Mesendoderm (in vitro differentiated cells): ENCODE measurements around the gene PSMB10.

Experiments used
- DNase-seq: peaks from one replicate; pipeline ENCODE4 v3.0.0; 2013
- H2AK5ac ChIP-seq: 2 replicates; pipeline ENCODE4 v1.6.1; 2013; ENCODE audit warnings: low read length, inconsistent platforms
- H2BK120ac ChIP-seq: 2 replicates; pipeline ENCODE4 v1.6.1; 2013; ENCODE audit warnings: low read depth, mild to moderate bottlenecking, low read length, moderate library complexity, mixed read lengths
- H2BK15ac ChIP-seq: replicated peaks from 2 replicates; pipeline ENCODE4 v1.6.1; 2013; ENCODE audit warnings: low read depth, mild to moderate bottlenecking, moderate library complexity
- H2BK5ac ChIP-seq: 2 replicates; pipeline ENCODE4 v1.6.1; 2013; ENCODE audit warnings: low read length, inconsistent platforms
- H3K18ac ChIP-seq: 2 replicates; pipeline ENCODE4 v1.6.1; 2013; ENCODE audit warnings: mild to moderate bottlenecking, low read length, mixed read lengths
- H3K23ac ChIP-seq: one replicate; pipeline ENCODE4 v1.6.1; 2013; ENCODE audit warnings: low read length
- H3K27ac ChIP-seq: 2 replicates; pipeline ENCODE4 v1.5.1; 2013; ENCODE audit warnings: low read depth, mild to moderate bottlenecking, inconsistent platforms, low read length, moderate library complexity
- H3K27me3 ChIP-seq: 2 replicates; pipeline ENCODE4 v1.6.1; 2013; ENCODE audit warnings: low read length, control low read depth, mild to moderate bottlenecking, inconsistent platforms; ENCODE audit not compliant: insufficient read depth, poor library complexity
- H3K36me3 ChIP-seq: 2 replicates; pipeline ENCODE4 v1.6.1; 2013; ENCODE audit warnings: low read length, inconsistent platforms; ENCODE audit not compliant: control insufficient read depth, insufficient read depth
- H3K4ac ChIP-seq: one replicate; pipeline ENCODE4 v1.6.1; 2013; ENCODE audit warnings: low read depth, mild to moderate bottlenecking, low read length, moderate library complexity
- H3K4me1 ChIP-seq: 2 replicates; pipeline ENCODE4 v1.6.1; 2013; ENCODE audit warnings: low read depth, low read length, inconsistent platforms; ENCODE audit not compliant: control insufficient read depth
- H3K4me2 ChIP-seq: 2 replicates; pipeline ENCODE4 v1.6.1; 2013; ENCODE audit warnings: low read length
- H3K4me3 ChIP-seq: 2 replicates; pipeline ENCODE4 v1.5.1; 2013; ENCODE audit warnings: mild to moderate bottlenecking, low read length
- H3K56ac ChIP-seq: one replicate; pipeline ENCODE4 v1.6.1; 2013; ENCODE audit warnings: low read length
- H3K79me1 ChIP-seq: 2 replicates; pipeline ENCODE4 v1.6.1; 2013; ENCODE audit warnings: low read length, inconsistent platforms
- H3K79me2 ChIP-seq: 2 replicates; pipeline ENCODE4 v1.6.1; 2013; ENCODE audit warnings: mild to moderate bottlenecking, low read length; ENCODE audit not compliant: control insufficient read depth, insufficient read depth
- H3K9ac ChIP-seq: 2 replicates; pipeline ENCODE4 v1.6.1; 2013; ENCODE audit warnings: low read length, inconsistent platforms
- H4K5ac ChIP-seq: one replicate; pipeline ENCODE4 v1.6.1; 2013; ENCODE audit warnings: low read length
- H4K8ac ChIP-seq: one replicate; pipeline ENCODE4 v1.6.1; 2013; ENCODE audit warnings: low read depth, mild to moderate bottlenecking, control low read depth, low read length, moderate library complexity
- whole genome bisulfite sequencing: extraction: QIAGEN DNeasy Blood & Tissue Kit; methylation state at CpG from one replicate; pipeline ENCODE4 v1.1.7; 2013; ENCODE audit warnings: low lambda C conversion rate, missing lambda C conversion rate; ENCODE audit not compliant: insufficient coverage; ENCODE audit errors: extremely low coverage; 5-methylcytosine and 5-hydroxymethylcytosine counted together

PSMB10 gene

DNA sequence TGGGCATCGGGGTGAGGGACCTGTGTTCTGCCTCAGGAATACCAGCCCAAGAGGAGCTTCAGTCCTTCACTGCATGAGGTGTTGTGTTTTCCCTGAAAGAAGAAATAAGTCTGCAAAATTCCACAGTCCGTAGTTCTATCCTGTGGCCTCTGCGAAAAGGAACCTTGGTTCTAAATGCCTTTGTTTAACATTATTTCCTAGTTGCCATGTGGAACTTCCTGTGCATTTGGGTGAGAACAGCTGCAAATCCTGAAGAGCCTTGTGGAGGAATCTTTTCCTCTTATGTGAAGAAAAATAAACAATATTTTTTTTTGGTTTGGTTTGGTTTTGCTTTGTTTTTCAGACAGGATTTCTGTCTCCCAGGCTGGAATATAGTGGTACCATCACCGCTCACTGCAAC is 33.8 kb downstream of the PSMB10 start:
- Histone ChIP-seq H2BK15ac (no peak overlapping the region), H3K4me3 (no peak overlapping the region), H3K27me3 (no peaks in the 10 kb centered on the region), H3K4me2 (no peak overlapping the region), H3K4me1 (no peaks in the 10 kb centered on the region), H3K79me1 (peaks cover 4% of the 10 kb centered on the region), H3K56ac (no peak overlapping the region), H3K9ac (no peak overlapping the region), H3K79me2 (peaks cover 4% of the 10 kb centered on the region), H4K8ac (no peak overlapping the region), H2AK5ac (no peak overlapping the region), H4K5ac (no peak overlapping the region), H2BK120ac (no peak overlapping the region), H2BK5ac (no peak overlapping the region), H3K4ac (no peak overlapping the region), H3K36me3 (no peaks in the 10 kb centered on the region), H3K18ac (no peak overlapping the region), H3K23ac (no peak overlapping the region), H3K27ac (no peak overlapping the region)
- no CpG with 5 or more reads among the region's 4 CpGs for WGBS
- DNase-seq: no peak

DNA sequence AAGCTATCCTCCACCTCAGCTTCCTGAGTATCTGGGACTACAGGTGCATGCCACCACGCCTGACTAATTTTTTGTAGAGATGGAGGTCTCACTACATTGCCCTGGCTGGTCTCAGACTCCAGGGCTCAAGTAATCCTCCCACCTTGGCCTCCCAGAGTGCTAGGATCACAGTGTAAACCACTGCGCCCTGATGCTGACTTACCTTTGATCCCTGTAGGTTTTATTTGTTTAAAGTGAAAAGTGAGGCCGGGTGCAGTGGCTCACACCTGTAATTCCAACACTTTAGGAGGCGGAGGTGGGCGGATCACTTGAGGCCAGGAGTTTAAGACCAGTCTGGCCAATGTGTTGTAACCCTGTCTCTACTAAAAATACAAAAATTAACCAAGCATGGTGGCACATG is 34.9 kb downstream of the PSMB10 start:
- no peak overlapping the region for H2BK120ac ChIP-seq
- H3K27me3 ChIP-seq: no peaks in the 10 kb centered on the region
- no peak overlapping the region for H3K4ac ChIP-seq
- no peak overlapping the region for H3K56ac ChIP-seq
- no peak overlapping the region for H3K4me2 ChIP-seq
- DNase-seq: no peak
- no peaks in the 10 kb centered on the region for H3K4me1 ChIP-seq
- H3K23ac ChIP-seq: no peak overlapping the region
- WGBS: no CpG with 5 or more reads among the region's 5 CpGs
- no peaks in the 10 kb centered on the region for H3K36me3 ChIP-seq
- no peak overlapping the region for H3K18ac ChIP-seq
- no peak overlapping the region for H2BK5ac ChIP-seq
- no peak overlapping the region for H3K4me3 ChIP-seq
- H4K5ac ChIP-seq: no peak overlapping the region
- H2AK5ac ChIP-seq: no peak overlapping the region
- H3K27ac ChIP-seq: no peak overlapping the region
- H3K79me2 ChIP-seq: peaks cover 9% of the 10 kb centered on the region
- H4K8ac ChIP-seq: no peak overlapping the region
- H3K79me1 ChIP-seq: peaks cover 10% of the 10 kb centered on the region
- H2BK15ac ChIP-seq: no peak overlapping the region
- no peak overlapping the region for H3K9ac ChIP-seq

DNA sequence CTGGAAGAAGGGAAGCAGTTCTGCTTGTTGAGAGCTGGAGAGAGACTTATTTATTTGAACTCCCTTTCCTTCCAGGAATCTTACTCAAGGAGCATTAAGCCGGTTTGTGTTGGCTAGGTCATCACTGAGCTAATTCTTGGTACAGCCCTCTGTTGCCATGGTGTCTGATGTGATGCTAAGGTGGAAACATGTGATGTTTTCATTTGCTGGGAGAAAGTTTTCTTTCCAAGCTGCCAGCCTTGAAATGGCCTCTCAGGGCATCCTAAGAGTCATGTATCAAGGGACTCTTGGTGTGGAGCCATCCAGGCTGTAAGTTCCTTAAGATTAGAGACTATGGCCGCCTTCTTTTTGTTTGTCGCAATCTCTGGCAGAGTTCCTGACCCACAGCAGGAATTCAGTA is 39.4 kb downstream of the PSMB10 start:
- no peak overlapping the region for H2BK120ac ChIP-seq
- H2AK5ac ChIP-seq: no peak overlapping the region
- no peak overlapping the region for H3K4ac ChIP-seq
- H3K4me1 ChIP-seq: peaks cover 3% of the 10 kb centered on the region
- WGBS: no CpG with 5 or more reads among the region's 3 CpGs
- H2BK5ac ChIP-seq: no peak overlapping the region
- peaks cover 26% of the 10 kb centered on the region for H3K79me2 ChIP-seq
- no peak overlapping the region for H2BK15ac ChIP-seq
- H3K4me3 ChIP-seq: no peak overlapping the region
- H3K4me2 ChIP-seq: no peak overlapping the region
- no peak overlapping the region for H3K18ac ChIP-seq
- H4K8ac ChIP-seq: no peak overlapping the region
- no peak overlapping the region for H3K56ac ChIP-seq
- H3K23ac ChIP-seq: no peak overlapping the region
- H3K36me3 ChIP-seq: no peaks in the 10 kb centered on the region
- H3K9ac ChIP-seq: no peak overlapping the region
- DNase-seq: no peak
- no peaks in the 10 kb centered on the region for H3K27me3 ChIP-seq
- H4K5ac ChIP-seq: no peak overlapping the region
- H3K79me1 ChIP-seq: peaks cover 23% of the 10 kb centered on the region
- H3K27ac ChIP-seq: no peak overlapping the region

DNA sequence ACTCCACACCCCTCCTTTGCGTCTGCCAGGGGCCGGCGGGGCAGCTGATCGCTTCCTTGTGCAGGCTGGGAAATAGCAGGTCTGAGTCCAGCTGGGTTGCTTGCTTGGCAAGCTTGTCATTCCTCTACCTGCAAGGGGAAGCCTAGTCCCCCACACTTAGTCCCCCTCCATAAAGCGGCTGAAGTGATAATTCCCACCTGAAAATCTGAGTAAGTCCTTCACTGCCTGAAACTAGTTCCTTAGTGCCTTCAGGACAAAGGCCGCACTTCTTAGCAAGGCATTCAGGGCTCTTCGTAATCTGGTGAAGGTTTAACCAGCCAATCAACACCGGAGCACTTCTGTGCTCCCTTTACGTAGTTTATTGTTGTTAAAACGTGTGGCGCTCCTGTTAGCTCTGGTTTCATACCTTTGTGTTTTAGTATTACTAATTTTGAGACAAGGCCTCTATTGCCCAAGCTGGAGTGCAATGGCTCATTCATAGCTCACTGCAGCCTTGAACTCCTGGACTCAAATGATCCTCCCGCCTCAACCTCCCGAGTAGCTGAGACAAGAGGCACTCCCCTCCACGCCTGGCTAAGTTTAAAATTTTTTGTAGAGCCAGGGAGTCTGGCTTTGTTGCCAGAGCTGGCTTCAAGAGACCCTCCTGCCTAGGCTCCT is 42.8 kb downstream of the PSMB10 start:
- Histone ChIP-seq H3K4me1 (peaks cover 3% of the 10 kb centered on the region), H3K23ac (no peak overlapping the region), H3K9ac (peak overlapping the region; percentile 99), H3K27ac (peak overlapping the region; percentile 2), H2BK120ac (no peak overlapping the region), H3K36me3 (no peaks in the 10 kb centered on the region), H3K79me1 (peaks cover 21% of the 10 kb centered on the region), H2BK15ac (no peak overlapping the region), H3K4me3 (peak overlapping the region; percentile 97), H3K56ac (peak overlapping the region; percentile 99), H4K5ac (no peak overlapping the region), H3K4ac (peak overlapping the region; percentile 93), H4K8ac (no peak overlapping the region), H3K4me2 (peak overlapping the region; percentile 90), H2BK5ac (no peak overlapping the region), H3K79me2 (peaks cover 24% of the 10 kb centered on the region), H3K27me3 (no peaks in the 10 kb centered on the region), H2AK5ac (peak overlapping the region; percentile 64), H3K18ac (peak overlapping the region; percentile 62)
- peak; percentile 71 for DNase-seq
- no CpG with 5 or more reads among the region's 14 CpGs for WGBS

DNA sequence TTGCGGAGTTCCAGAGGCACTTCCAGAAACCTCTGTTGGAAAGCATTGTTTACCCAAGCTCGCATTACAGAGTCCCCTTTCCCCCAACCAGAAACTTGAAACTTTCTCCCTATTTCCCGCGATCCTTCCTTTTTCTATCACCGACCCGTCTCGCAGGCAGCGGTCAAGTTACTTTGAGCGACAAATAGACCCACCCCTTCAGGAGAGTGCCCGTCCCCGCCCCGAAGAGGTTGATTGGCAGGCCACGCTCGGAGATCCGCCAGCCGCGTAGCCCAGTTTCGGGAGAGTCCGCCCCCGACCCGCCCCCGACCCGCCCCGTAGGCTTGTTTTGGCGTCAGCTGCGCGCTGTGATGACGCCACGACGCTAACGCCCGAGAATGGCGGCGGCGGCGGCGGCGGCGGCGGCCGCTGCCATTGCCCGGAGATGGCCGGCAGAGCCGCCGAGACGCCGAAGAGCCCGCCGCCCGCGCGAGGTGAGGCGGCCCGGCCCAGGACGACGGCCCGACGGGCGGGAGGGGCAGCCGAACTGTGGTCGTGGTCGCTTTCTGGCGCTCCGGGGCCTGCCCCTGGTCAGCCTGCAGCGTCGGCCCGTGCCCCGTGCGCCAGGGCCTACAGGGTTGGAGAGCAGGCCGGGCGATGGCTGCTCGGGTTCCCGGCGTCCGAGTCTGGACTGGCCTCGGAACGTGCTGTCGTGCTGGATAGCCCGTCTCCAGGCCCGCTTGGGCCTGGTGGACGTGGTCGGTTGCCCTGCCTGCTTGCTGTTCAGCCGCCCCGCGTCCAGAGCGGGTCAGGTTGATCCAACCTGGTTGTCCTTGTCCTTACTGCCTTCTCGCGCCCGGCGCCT is 43.5 kb downstream of the PSMB10 start, which contains the start of gene PSKH1:
Gene PSKH1, plus strand, starts transcription at position 356 of the 844 bp plus-strand sequence. CDS start 15,496 bp downstream, outside the sequence.
- H3K4me2 ChIP-seq: peak within 1 kb of the TSS; percentile 90
- peak within 1 kb of the TSS; percentile 62 for H2BK5ac ChIP-seq
- H3K18ac ChIP-seq: peak within 1 kb of the TSS; percentile 62
- H3K4me3 ChIP-seq: peak within 1 kb of the TSS; percentile 97
- no peaks in the 10 kb centered on the region for H3K27me3 ChIP-seq
- H3K4ac ChIP-seq: peak within 1 kb of the TSS; percentile 93
- H3K23ac ChIP-seq: no peak within 1 kb of the TSS
- no peak within 1 kb of the TSS for H2BK15ac ChIP-seq
- H3K27ac ChIP-seq: peak within 1 kb of the TSS; percentile 54
- no peak within 1 kb of the TSS for H4K8ac ChIP-seq
- peak within 1 kb of the TSS; percentile 99 for H3K56ac ChIP-seq
- H3K79me1 ChIP-seq: peaks cover 21% of the 10 kb centered on the region
- no peaks in the 10 kb centered on the region for H3K36me3 ChIP-seq
- H2AK5ac ChIP-seq: peak within 1 kb of the TSS; percentile 64
- H3K79me2 ChIP-seq: peaks cover 24% of the 10 kb centered on the region
- peak within 1 kb of the TSS; percentile 99 for H3K9ac ChIP-seq
- DNase-seq: peak; percentile 99
- WGBS: no CpG with 5 or more reads among the region's 90 CpGs
- H3K4me1 ChIP-seq: peaks cover 3% of the 10 kb centered on the region
- H4K5ac ChIP-seq: no peak within 1 kb of the TSS
- H2BK120ac ChIP-seq: no peak within 1 kb of the TSS
